ENCODE results near the gene FKBP2. TPM values are rescaled to one million over a fixed set of nuclear protein-coding genes. Genes with fewer than 3 reads are reported as not detected.

FKBP2 gene
- total and polyA plus RNA-seq, 2 of the 13 experiments (the other 11 are each of a cell fraction or from before 2014, with no cell fraction given): 30.1 to 53.3 TPM

- TF ChIP-seq GPN1 (CRISPR knock-in tag; IDR thresholded peaks at IDR 0.05; ENCODE audit: borderline replicate concordance) (no peak), ZC3H13 (CRISPR knock-in tag; IDR thresholded peaks at IDR 0.05) (no peak), SNRNP70 (IDR thresholded peaks at IDR 0.05; ENCODE audit: low read depth, low read length) (no peak), PCBP1 (IDR thresholded peaks at IDR 0.05; ENCODE audit: borderline replicate concordance, low read depth, low read length) (peak; percentile 56; the same call in 1 of the 2 replicates), KLF15 (CRISPR knock-in tag; IDR thresholded peaks at IDR 0.05; ENCODE audit: borderline replicate concordance) (no peak), MTF2 (CRISPR knock-in tag; IDR thresholded peaks at IDR 0.05; ENCODE audit: borderline replicate concordance) (no peak), ZNF556 (CRISPR knock-in tag; IDR thresholded peaks at IDR 0.05; ENCODE audit: borderline replicate concordance) (no peak), PAF1 (CRISPR knock-in tag; IDR thresholded peaks at IDR 0.05) (no peak), ZNF224 (CRISPR knock-in tag; IDR thresholded peaks at IDR 0.05) (no peak), ATF6 (CRISPR knock-in tag; conservative IDR thresholded peaks at IDR 0.05) (no peak)
- TF ChIP-seq, protein P1, sequence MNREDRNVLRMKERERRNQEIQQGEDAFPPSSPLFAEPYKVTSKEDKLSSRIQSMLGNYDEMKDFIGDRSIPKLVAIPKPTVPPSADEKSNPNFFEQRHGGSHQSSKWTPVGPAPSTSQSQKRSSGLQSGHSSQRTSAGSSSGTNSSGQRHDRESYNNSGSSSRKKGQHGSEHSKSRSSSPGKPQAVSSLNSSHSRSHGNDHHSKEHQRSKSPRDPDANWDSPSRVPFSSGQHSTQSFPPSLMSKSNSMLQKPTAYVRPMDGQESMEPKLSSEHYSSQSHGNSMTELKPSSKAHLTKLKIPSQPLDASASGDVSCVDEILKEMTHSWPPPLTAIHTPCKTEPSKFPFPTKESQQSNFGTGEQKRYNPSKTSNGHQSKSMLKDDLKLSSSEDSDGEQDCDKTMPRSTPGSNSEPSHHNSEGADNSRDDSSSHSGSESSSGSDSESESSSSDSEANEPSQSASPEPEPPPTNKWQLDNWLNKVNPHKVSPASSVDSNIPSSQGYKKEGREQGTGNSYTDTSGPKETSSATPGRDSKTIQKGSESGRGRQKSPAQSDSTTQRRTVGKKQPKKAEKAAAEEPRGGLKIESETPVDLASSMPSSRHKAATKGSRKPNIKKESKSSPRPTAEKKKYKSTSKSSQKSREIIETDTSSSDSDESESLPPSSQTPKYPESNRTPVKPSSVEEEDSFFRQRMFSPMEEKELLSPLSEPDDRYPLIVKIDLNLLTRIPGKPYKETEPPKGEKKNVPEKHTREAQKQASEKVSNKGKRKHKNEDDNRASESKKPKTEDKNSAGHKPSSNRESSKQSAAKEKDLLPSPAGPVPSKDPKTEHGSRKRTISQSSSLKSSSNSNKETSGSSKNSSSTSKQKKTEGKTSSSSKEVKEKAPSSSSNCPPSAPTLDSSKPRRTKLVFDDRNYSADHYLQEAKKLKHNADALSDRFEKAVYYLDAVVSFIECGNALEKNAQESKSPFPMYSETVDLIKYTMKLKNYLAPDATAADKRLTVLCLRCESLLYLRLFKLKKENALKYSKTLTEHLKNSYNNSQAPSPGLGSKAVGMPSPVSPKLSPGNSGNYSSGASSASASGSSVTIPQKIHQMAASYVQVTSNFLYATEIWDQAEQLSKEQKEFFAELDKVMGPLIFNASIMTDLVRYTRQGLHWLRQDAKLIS (CRISPR knock-in tag; IDR thresholded peaks at IDR 0.05): peak; percentile 9; the same call in 1 of the 2 replicates
- TF ChIP-seq, protein P2, sequence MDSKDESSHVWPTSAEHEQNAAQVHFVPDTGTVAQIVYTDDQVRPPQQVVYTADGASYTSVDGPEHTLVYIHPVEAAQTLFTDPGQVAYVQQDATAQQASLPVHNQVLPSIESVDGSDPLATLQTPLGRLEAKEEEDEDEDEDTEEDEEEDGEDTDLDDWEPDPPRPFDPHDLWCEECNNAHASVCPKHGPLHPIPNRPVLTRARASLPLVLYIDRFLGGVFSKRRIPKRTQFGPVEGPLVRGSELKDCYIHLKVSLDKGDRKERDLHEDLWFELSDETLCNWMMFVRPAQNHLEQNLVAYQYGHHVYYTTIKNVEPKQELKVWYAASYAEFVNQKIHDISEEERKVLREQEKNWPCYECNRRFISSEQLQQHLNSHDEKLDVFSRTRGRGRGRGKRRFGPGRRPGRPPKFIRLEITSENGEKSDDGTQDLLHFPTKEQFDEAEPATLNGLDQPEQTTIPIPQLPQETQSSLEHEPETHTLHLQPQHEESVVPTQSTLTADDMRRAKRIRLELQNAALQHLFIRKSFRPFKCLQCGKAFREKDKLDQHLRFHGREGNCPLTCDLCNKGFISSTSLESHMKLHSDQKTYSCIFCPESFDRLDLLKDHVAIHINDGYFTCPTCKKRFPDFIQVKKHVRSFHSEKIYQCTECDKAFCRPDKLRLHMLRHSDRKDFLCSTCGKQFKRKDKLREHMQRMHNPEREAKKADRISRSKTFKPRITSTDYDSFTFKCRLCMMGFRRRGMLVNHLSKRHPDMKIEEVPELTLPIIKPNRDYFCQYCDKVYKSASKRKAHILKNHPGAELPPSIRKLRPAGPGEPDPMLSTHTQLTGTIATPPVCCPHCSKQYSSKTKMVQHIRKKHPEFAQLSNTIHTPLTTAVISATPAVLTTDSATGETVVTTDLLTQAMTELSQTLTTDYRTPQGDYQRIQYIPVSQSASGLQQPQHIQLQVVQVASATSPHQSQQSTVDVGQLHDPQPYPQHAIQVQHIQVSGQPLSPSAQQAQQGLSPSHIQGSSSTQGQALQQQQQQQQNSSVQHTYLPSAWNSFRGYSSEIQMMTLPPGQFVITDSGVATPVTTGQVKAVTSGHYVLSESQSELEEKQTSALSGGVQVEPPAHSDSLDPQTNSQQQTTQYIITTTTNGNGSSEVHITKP (CRISPR knock-in tag; IDR thresholded peaks at IDR 0.05; ENCODE audit: low read depth): no peak
- TF ChIP-seq, protein P3, sequence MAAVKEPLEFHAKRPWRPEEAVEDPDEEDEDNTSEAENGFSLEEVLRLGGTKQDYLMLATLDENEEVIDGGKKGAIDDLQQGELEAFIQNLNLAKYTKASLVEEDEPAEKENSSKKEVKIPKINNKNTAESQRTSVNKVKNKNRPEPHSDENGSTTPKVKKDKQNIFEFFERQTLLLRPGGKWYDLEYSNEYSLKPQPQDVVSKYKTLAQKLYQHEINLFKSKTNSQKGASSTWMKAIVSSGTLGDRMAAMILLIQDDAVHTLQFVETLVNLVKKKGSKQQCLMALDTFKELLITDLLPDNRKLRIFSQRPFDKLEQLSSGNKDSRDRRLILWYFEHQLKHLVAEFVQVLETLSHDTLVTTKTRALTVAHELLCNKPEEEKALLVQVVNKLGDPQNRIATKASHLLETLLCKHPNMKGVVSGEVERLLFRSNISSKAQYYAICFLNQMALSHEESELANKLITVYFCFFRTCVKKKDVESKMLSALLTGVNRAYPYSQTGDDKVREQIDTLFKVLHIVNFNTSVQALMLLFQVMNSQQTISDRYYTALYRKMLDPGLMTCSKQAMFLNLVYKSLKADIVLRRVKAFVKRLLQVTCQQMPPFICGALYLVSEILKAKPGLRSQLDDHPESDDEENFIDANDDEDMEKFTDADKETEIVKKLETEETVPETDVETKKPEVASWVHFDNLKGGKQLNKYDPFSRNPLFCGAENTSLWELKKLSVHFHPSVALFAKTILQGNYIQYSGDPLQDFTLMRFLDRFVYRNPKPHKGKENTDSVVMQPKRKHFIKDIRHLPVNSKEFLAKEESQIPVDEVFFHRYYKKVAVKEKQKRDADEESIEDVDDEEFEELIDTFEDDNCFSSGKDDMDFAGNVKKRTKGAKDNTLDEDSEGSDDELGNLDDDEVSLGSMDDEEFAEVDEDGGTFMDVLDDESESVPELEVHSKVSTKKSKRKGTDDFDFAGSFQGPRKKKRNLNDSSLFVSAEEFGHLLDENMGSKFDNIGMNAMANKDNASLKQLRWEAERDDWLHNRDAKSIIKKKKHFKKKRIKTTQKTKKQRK (IDR thresholded peaks at IDR 0.05; ENCODE audit: low read length): no peak
Observed at GRCh38 chr11:64268893-64269539, 28.1 kb downstream of the FKBP2 start (continued).

All from HepG2 (cell line).